ENCODE measurements around the gene MYLIP. TPM values are rescaled to one million over a fixed set of nuclear protein-coding genes. Genes with fewer than 3 reads are reported as not detected.

MYLIP gene
- 81.2 and 83.1 TPM in 2 replicates for total RNA-seq

- intact Hi-C loops (cut with micrococcal nuclease) = loop anchor here (1.0 to 2.0 kb wide), 4 partner anchors 7 to 248 kb away; no protein-coding TSS in a partner anchor
- peak; percentile 94 for DNase-seq (ENCODE audit: low spot score)
- Mint-ChIP-seq H3K9me3 (no peaks in the 10 kb centered on the region), H3K36me3 (ENCODE audit: low read depth) (peaks cover 45% of the 10 kb centered on the region), H3K4me1 (ENCODE audit: low read depth) (peaks cover 25% of the 10 kb centered on the region), H3K27me3 (ENCODE audit: low read depth) (peaks cover 16% of the 10 kb centered on the region), H3K27ac (peak within 1 kb of the TSS; percentile 86), H3K4me3 (ENCODE audit: low read depth) (peak within 1 kb of the TSS; percentile 90)
Observed at GRCh38 chr6:16128759-16129622, at the start of gene MYLIP. MYLIP (plus strand) TSS chr6:16129086; CDS start chr6:16129323, 237 bp downstream.

GRCh38 chr6:16079354-16079753 is 49.5 kb upstream of the MYLIP start:
- no peaks in the 10 kb centered on the region for H3K4me1 Mint-ChIP-seq (ENCODE audit: low read depth)
- H3K27ac Mint-ChIP-seq = no peak overlapping the region
- no peaks in the 10 kb centered on the region for H3K36me3 Mint-ChIP-seq (ENCODE audit: low read depth)
- DNase-seq (ENCODE audit: low spot score) = no peak
- intact Hi-C loops (cut with micrococcal nuclease) = no loop called here
- no peaks in the 10 kb centered on the region for H3K9me3 Mint-ChIP-seq
- H3K27me3 Mint-ChIP-seq (ENCODE audit: low read depth) = peaks cover 9% of the 10 kb centered on the region
- H3K4me3 Mint-ChIP-seq (ENCODE audit: low read depth) = no peak overlapping the region

GRCh38 chr6:16080204-16080603 is 48.7 kb upstream of the MYLIP start:
- Mint-ChIP-seq H3K27ac (no peak overlapping the region), H3K27me3 (ENCODE audit: low read depth) (peaks cover 9% of the 10 kb centered on the region), H3K36me3 (ENCODE audit: low read depth) (no peaks in the 10 kb centered on the region), H3K9me3 (no peaks in the 10 kb centered on the region), H3K4me3 (ENCODE audit: low read depth) (no peak overlapping the region), H3K4me1 (ENCODE audit: low read depth) (no peaks in the 10 kb centered on the region)
- DNase-seq (ENCODE audit: low spot score) = no peak
- intact Hi-C loops (cut with micrococcal nuclease) = no loop called here

GRCh38 chr6:16081326-16081725 is 47.6 kb upstream of the MYLIP start:
- DNase-seq (ENCODE audit: low spot score) = no peak
- H3K27ac Mint-ChIP-seq = no peak overlapping the region
- no peak overlapping the region for H3K4me3 Mint-ChIP-seq (ENCODE audit: low read depth)
- no peaks in the 10 kb centered on the region for H3K9me3 Mint-ChIP-seq
- intact Hi-C loops (cut with micrococcal nuclease) = no loop called here
- H3K27me3 Mint-ChIP-seq (ENCODE audit: low read depth) = peaks cover 9% of the 10 kb centered on the region
- no peaks in the 10 kb centered on the region for H3K36me3 Mint-ChIP-seq (ENCODE audit: low read depth)
- no peaks in the 10 kb centered on the region for H3K4me1 Mint-ChIP-seq (ENCODE audit: low read depth)

GRCh38 chr6:16082361-16082760 is 46.5 kb upstream of the MYLIP start:
- Mint-ChIP-seq H3K4me3 (ENCODE audit: low read depth) (no peak overlapping the region), H3K27ac (no peak overlapping the region), H3K27me3 (ENCODE audit: low read depth) (peaks cover 11% of the 10 kb centered on the region), H3K4me1 (ENCODE audit: low read depth) (no peaks in the 10 kb centered on the region), H3K36me3 (ENCODE audit: low read depth) (no peaks in the 10 kb centered on the region), H3K9me3 (no peaks in the 10 kb centered on the region)
- intact Hi-C loops (cut with micrococcal nuclease) = no loop called here
- no peak for DNase-seq (ENCODE audit: low spot score)

GRCh38 chr6:16086965-16087364 is 41.9 kb upstream of the MYLIP start:
- H3K36me3 Mint-ChIP-seq (ENCODE audit: low read depth) = no peaks in the 10 kb centered on the region
- peaks cover 1% of the 10 kb centered on the region for H3K4me1 Mint-ChIP-seq (ENCODE audit: low read depth)
- no peak for DNase-seq (ENCODE audit: low spot score)
- H3K4me3 Mint-ChIP-seq (ENCODE audit: low read depth) = no peak overlapping the region
- H3K27me3 Mint-ChIP-seq (ENCODE audit: low read depth) = peaks cover 5% of the 10 kb centered on the region
- H3K9me3 Mint-ChIP-seq = no peaks in the 10 kb centered on the region
- H3K27ac Mint-ChIP-seq = no peak overlapping the region
- intact Hi-C loops (cut with micrococcal nuclease) = no loop called here

GRCh38 chr6:16087386-16087785 is 41.5 kb upstream of the MYLIP start:
- Mint-ChIP-seq H3K36me3 (ENCODE audit: low read depth) (no peaks in the 10 kb centered on the region), H3K4me3 (ENCODE audit: low read depth) (no peak overlapping the region), H3K9me3 (no peaks in the 10 kb centered on the region), H3K4me1 (ENCODE audit: low read depth) (peaks cover 5% of the 10 kb centered on the region), H3K27ac (no peak overlapping the region), H3K27me3 (ENCODE audit: low read depth) (peaks cover 5% of the 10 kb centered on the region)
- no peak for DNase-seq (ENCODE audit: low spot score)
- intact Hi-C loops (cut with micrococcal nuclease) = no loop called here

- Mint-ChIP-seq H3K4me3 (ENCODE audit: low read depth) (no peak overlapping the region), H3K4me1 (ENCODE audit: low read depth) (peaks cover 10% of the 10 kb centered on the region), H3K36me3 (ENCODE audit: low read depth) (no peaks in the 10 kb centered on the region), H3K27ac (no peak overlapping the region), H3K9me3 (no peaks in the 10 kb centered on the region), H3K27me3 (ENCODE audit: low read depth) (peaks cover 5% of the 10 kb centered on the region)
- DNase-seq (ENCODE audit: low spot score) = no peak
- intact Hi-C loops (cut with micrococcal nuclease) = no loop called here
Observed at GRCh38 chr6:16088409-16088808, 40.5 kb upstream of the MYLIP start.

- Mint-ChIP-seq H3K27me3 (ENCODE audit: low read depth) (peaks cover 3% of the 10 kb centered on the region), H3K4me3 (ENCODE audit: low read depth) (no peak overlapping the region), H3K36me3 (ENCODE audit: low read depth) (no peaks in the 10 kb centered on the region), H3K9me3 (no peaks in the 10 kb centered on the region), H3K4me1 (ENCODE audit: low read depth) (peaks cover 10% of the 10 kb centered on the region), H3K27ac (no peak overlapping the region)
- intact Hi-C loops (cut with micrococcal nuclease) = no loop called here
- DNase-seq (ENCODE audit: low spot score) = no peak
Observed at GRCh38 chr6:16089232-16090062, 39.4 kb upstream of the MYLIP start.

GRCh38 chr6:16090452-16090851 is 38.4 kb upstream of the MYLIP start:
- intact Hi-C loops (cut with micrococcal nuclease) = no loop called here
- no peak overlapping the region for H3K27ac Mint-ChIP-seq

GRCh38 chr6:16090920-16091319 is 38.0 kb upstream of the MYLIP start:
- no peaks in the 10 kb centered on the region for H3K36me3 Mint-ChIP-seq (ENCODE audit: low read depth)
- no peak overlapping the region for H3K27ac Mint-ChIP-seq
- no peaks in the 10 kb centered on the region for H3K9me3 Mint-ChIP-seq
- peaks cover 3% of the 10 kb centered on the region for H3K27me3 Mint-ChIP-seq (ENCODE audit: low read depth)
- no peak for DNase-seq (ENCODE audit: low spot score)
- intact Hi-C loops (cut with micrococcal nuclease) = no loop called here
- no peak overlapping the region for H3K4me3 Mint-ChIP-seq (ENCODE audit: low read depth)
- H3K4me1 Mint-ChIP-seq (ENCODE audit: low read depth) = peaks cover 10% of the 10 kb centered on the region

More at GRCh38 chr6:16090452-16090851, 38.4 kb upstream of the MYLIP start:
- Mint-ChIP-seq H3K9me3 (no peaks in the 10 kb centered on the region), H3K4me3 (ENCODE audit: low read depth) (no peak overlapping the region), H3K27me3 (ENCODE audit: low read depth) (peaks cover 3% of the 10 kb centered on the region), H3K36me3 (ENCODE audit: low read depth) (no peaks in the 10 kb centered on the region), H3K4me1 (ENCODE audit: low read depth) (peaks cover 10% of the 10 kb centered on the region)
- no peak for DNase-seq (ENCODE audit: low spot score)

GRCh38 chr6:16092140-16092539 is 36.7 kb upstream of the MYLIP start:
- DNase-seq (ENCODE audit: low spot score) = no peak
- Mint-ChIP-seq H3K27ac (no peak overlapping the region), H3K4me1 (ENCODE audit: low read depth) (peaks cover 15% of the 10 kb centered on the region), H3K27me3 (ENCODE audit: low read depth) (peaks cover 2% of the 10 kb centered on the region), H3K9me3 (no peaks in the 10 kb centered on the region), H3K4me3 (ENCODE audit: low read depth) (no peak overlapping the region), H3K36me3 (ENCODE audit: low read depth) (no peaks in the 10 kb centered on the region)
- intact Hi-C loops (cut with micrococcal nuclease) = no loop called here

- H3K36me3 Mint-ChIP-seq (ENCODE audit: low read depth) = peaks cover 3% of the 10 kb centered on the region
- H3K9me3 Mint-ChIP-seq = peaks cover 3% of the 10 kb centered on the region
- no peak overlapping the region for H3K4me3 Mint-ChIP-seq (ENCODE audit: low read depth)
- intact Hi-C loops (cut with micrococcal nuclease) = no loop called here
- no peak for DNase-seq (ENCODE audit: low spot score)
- H3K27me3 Mint-ChIP-seq (ENCODE audit: low read depth) = no peaks in the 10 kb centered on the region
- H3K4me1 Mint-ChIP-seq (ENCODE audit: low read depth) = peaks cover 19% of the 10 kb centered on the region
- H3K27ac Mint-ChIP-seq = no peak overlapping the region
Observed at GRCh38 chr6:16092990-16093389, 35.9 kb upstream of the MYLIP start.
